Measurements from ENCODE around the gene CFAP100. TPM values are rescaled to one million over a fixed set of nuclear protein-coding genes. Genes with fewer than 3 reads are reported as not detected.

CFAP100 gene
- total RNA-seq, 1 experiment from 2014 or later = not detected

DNA sequence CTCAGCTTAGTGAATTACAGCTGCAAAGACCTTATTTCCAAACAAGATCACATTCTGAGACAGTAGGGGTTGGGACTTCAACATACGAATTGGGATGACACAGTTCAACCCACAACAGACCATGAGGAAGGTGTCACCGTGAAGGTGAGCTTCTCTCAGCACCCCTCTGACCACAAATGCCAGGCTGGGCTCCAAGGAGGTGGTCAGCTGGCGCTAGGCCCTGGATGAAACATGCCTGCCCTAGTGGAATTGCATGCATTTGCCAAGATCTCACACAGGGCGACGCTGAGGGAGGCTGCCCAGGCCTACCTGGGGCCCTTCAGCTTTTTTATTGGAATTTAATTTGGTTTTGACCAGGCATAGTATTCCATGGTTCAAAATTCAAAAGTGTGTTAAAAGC lies 1.8 kb downstream of the CFAP100 start (continued):
- TF ChIP-seq TCF7L2 (IDR thresholded peaks at IDR 0.05; ENCODE audit: borderline replicate concordance, extremely low read depth, insufficient read depth, insufficient read length) = no peak
- no peak for TF ChIP-seq EZH2phosphoT487 (IDR thresholded peaks at IDR 0.05; ENCODE audit: borderline replicate concordance)
- no peak for TF ChIP-seq EZH2 (IDR thresholded peaks at IDR 0.05)
- no peak for TF ChIP-seq SRF (IDR thresholded peaks at IDR 0.05; ENCODE audit: low read depth)
- TF ChIP-seq YY1 (IDR thresholded peaks at IDR 0.05; ENCODE audit: extremely low read depth, insufficient replicate concordance, low read depth, low read length) = no peak
- TF ChIP-seq SP1 (IDR thresholded peaks at IDR 0.05; ENCODE audit: low read depth) = no peak

DNA sequence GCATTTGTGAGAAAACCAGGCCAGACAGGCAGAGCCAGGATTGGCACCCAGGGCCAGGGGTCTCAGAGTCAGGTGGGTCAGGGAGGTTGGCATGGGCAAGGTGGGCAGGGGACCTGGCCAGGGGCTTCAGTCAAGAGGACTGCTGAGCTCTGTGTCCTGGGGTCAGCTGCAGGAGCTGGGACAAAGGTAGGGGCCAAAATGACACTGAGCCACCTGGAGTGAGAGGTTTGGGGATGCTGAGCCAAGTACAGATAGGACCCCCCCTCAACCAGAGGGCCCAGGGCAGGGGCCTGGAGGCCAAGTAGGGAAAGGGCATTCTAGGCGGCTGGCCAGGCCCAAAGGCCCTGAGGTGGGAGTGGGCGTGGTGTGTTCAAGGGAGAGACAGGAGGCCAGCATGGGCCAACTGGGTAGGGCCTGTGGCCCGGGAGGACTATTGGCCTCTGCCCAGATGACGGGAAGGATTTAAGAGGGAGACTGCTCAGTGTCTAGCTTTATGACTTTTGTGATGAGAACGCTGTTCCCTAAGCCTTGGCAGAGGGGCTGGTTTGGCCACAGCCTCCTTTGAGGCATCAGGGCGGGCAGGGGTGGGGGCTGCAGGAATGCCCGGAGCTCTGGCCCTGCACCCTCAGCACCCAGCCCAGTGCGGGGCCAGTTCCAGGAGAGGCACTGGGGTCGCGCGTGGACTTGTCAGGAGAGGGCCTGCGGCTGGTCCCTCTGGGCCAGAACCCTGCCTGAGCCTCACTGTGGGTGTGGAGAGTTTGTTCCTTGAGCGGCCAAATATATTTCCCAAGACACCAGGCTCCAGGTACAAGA lies 3.1 kb downstream of the CFAP100 start:
- ChIA-PET CTCF (no interaction called here), POLR2A (no interaction called here), RAD21 (ENCODE audit: low non-redundant PET in 1 of 2, low total read pairs in 2 of 2, uncharacterized antibody in 2 of 2, unreplicated experiment in 2 of 2) (no interaction called here)

More for the DNA sequence above, 3.1 kb downstream of the CFAP100 start:
- Histone ChIP-seq H3K27me3 (ENCODE audit: insufficient read depth, low read length) (no peaks in the 10 kb centered on the region), H4K20me1 (ENCODE audit: insufficient read depth) (no peaks in the 10 kb centered on the region), H3K9me2 (ENCODE audit: insufficient read depth) (no peaks in the 10 kb centered on the region), H3K4me3 (replicated peaks in 1 of 2; ENCODE audit: low read depth in 1 of 2, low read length in 2 of 2) (no peak overlapping the region), H3K27ac (ENCODE audit: low read depth, low read length) (no peak overlapping the region), H3K36me3 (ENCODE audit: control insufficient read depth in 1 of 2, insufficient read depth in 2 of 2, low read length in 2 of 2) (no peaks in the 10 kb centered on the region), H2AFZ (ENCODE audit: low read depth, low read length, poor library complexity, severe bottlenecking) (no peak overlapping the region), H3K9ac (ENCODE audit: low read length) (no peak overlapping the region), H3K4me2 (ENCODE audit: low read length) (no peak overlapping the region), H3K79me2 (ENCODE audit: insufficient read depth, low read length) (no peaks in the 10 kb centered on the region), H3K9me3 (ENCODE audit: control insufficient read depth in 1 of 2, insufficient read depth in 1 of 2, low read depth in 1 of 2, low read length in 2 of 2) (no peaks in the 10 kb centered on the region), H3K4me1 (ENCODE audit: control insufficient read depth in 1 of 2, insufficient read depth in 2 of 2, low read length in 2 of 2) (no peaks in the 10 kb centered on the region)
- TF ChIP-seq EZH2phosphoT487 (IDR thresholded peaks at IDR 0.05; ENCODE audit: borderline replicate concordance) = no peak
- TF ChIP-seq ELF1 (IDR thresholded peaks at IDR 0.05; ENCODE audit: borderline replicate concordance, low read depth) = no peak
- TF ChIP-seq EZH2 (IDR thresholded peaks at IDR 0.05) = no peak
- no peak for TF ChIP-seq FOSL1 (IDR thresholded peaks at IDR 0.05; ENCODE audit: low read depth)
- TF ChIP-seq, protein P1, sequence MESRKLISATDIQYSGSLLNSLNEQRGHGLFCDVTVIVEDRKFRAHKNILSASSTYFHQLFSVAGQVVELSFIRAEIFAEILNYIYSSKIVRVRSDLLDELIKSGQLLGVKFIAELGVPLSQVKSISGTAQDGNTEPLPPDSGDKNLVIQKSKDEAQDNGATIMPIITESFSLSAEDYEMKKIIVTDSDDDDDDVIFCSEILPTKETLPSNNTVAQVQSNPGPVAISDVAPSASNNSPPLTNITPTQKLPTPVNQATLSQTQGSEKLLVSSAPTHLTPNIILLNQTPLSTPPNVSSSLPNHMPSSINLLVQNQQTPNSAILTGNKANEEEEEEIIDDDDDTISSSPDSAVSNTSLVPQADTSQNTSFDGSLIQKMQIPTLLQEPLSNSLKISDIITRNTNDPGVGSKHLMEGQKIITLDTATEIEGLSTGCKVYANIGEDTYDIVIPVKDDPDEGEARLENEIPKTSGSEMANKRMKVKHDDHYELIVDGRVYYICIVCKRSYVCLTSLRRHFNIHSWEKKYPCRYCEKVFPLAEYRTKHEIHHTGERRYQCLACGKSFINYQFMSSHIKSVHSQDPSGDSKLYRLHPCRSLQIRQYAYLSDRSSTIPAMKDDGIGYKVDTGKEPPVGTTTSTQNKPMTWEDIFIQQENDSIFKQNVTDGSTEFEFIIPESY (IDR thresholded peaks at IDR 0.05; ENCODE audit: extremely low read depth, insufficient replicate concordance, low read length) = no peak
- DNase-seq (ENCODE audit: low read depth, low spot score) (no peak), ATAC-seq (no peak)
- BruUV-seq (replicated peaks) = no TSS peak
- intact Hi-C loops (cut with micrococcal nuclease) = no loop called here
